ENCODE data around the gene SHISAL1. TPM values are rescaled to one million over a fixed set of nuclear protein-coding genes. Genes with fewer than 3 reads are reported as not detected.
A peak's percentile ranks its signal among the peaks of the same experiment; 100 is the strongest.

The SHISAL1 gene
- total RNA-seq, 2 experiments from 2014 or later, result not detected

DNA sequence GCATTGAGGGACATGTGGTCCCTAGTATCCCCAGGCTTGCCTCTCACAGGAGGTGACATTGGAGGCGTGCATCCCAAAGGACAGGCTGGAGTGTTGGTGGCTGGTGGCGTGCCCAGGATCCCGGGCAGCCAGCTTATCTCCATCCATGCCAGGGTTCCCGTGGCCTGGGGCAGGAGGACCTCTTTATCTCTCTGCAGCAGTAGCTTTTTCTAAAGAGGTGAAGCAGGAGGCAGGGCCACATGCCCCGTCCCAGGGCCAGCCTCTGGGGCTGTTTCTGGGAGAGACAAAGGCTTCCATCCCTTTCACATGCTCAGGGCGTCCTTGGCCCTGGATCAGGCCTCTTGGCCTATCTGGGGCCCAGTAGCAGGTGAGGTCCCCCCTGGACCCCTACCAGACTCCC lies 112.3 kb downstream of the SHISAL1 start:
- CTCF ChIA-PET, result no interaction called here

GRCh38 chr22:44199866-44200265 lies 112.9 kb downstream of the SHISAL1 start:
- peaks cover 74% of the 10 kb centered on the region for H3K36me3 Mint-ChIP-seq (ENCODE audit: low read depth)
- intact Hi-C loops (cut with DNase I, micrococcal nuclease), result no loop called here
- Histone ChIP-seq H3K36me3 (ENCODE audit: insufficient read depth, low read length) (peaks cover 63% of the 10 kb centered on the region), H3K9me3 (ENCODE audit: control insufficient read depth in 1 of 2, insufficient read depth in 1 of 2, low read length in 2 of 2) (no peaks in the 10 kb centered on the region), H3K4me1 (ENCODE audit: insufficient read depth, low read length) (peaks cover 17% of the 10 kb centered on the region), H3K27me3 (ENCODE audit: control insufficient read depth in 1 of 2, insufficient read depth in 2 of 2, low read length in 2 of 2) (no peaks in the 10 kb centered on the region), H3K27ac (ENCODE audit: low read depth in 1 of 2, low read length in 2 of 2) (no peak overlapping the region), H3K4me3 (ENCODE audit: low read length) (no peak overlapping the region)
- ATAC-seq (ENCODE audit: poor library complexity), result no peak
- H3K27me3 Mint-ChIP-seq, result no peaks in the 10 kb centered on the region
- H3K4me1 Mint-ChIP-seq (ENCODE audit: low read depth), result peaks cover 21% of the 10 kb centered on the region
- no peak for TF ChIP-seq CTCF (IDR thresholded peaks at IDR 0.05)
- no peak overlapping the region for H3K4me3 Mint-ChIP-seq
- H3K27ac Mint-ChIP-seq, result peak overlapping the region; percentile 24
- ChIA-PET CTCF (no interaction called here), POLR2A (no interaction called here)
- DNase-seq, result no peak
- no peaks in the 10 kb centered on the region for H3K9me3 Mint-ChIP-seq

More for the DNA sequence above, 112.3 kb downstream of the SHISAL1 start:
- ATAC-seq (ENCODE audit: poor library complexity) (no peak), DNase-seq (no peak)
- H3K27me3 ChIP-seq (ENCODE audit: control insufficient read depth in 1 of 2, insufficient read depth in 2 of 2, low read length in 2 of 2), result no peaks in the 10 kb centered on the region
- no peak for TF ChIP-seq CTCF (IDR thresholded peaks at IDR 0.05)
- H3K4me3 ChIP-seq (ENCODE audit: low read length), result no peak overlapping the region
- peaks cover 66% of the 10 kb centered on the region for H3K36me3 ChIP-seq (ENCODE audit: insufficient read depth, low read length)
- Mint-ChIP-seq H3K9me3 (no peaks in the 10 kb centered on the region), H3K4me3 (no peak overlapping the region), H3K4me1 (ENCODE audit: low read depth) (peaks cover 19% of the 10 kb centered on the region), H3K27me3 (no peaks in the 10 kb centered on the region), H3K27ac (no peak overlapping the region), H3K36me3 (ENCODE audit: low read depth) (peaks cover 71% of the 10 kb centered on the region)
- peaks cover 16% of the 10 kb centered on the region for H3K4me1 ChIP-seq (ENCODE audit: insufficient read depth, low read length)
- no peak overlapping the region for H3K27ac ChIP-seq (ENCODE audit: low read depth in 1 of 2, low read length in 2 of 2)
- intact Hi-C loops (cut with DNase I, micrococcal nuclease), result no loop called here
- H3K9me3 ChIP-seq (ENCODE audit: control insufficient read depth in 1 of 2, insufficient read depth in 1 of 2, low read length in 2 of 2), result no peaks in the 10 kb centered on the region
- POLR2A ChIA-PET, result no interaction called here

DNA sequence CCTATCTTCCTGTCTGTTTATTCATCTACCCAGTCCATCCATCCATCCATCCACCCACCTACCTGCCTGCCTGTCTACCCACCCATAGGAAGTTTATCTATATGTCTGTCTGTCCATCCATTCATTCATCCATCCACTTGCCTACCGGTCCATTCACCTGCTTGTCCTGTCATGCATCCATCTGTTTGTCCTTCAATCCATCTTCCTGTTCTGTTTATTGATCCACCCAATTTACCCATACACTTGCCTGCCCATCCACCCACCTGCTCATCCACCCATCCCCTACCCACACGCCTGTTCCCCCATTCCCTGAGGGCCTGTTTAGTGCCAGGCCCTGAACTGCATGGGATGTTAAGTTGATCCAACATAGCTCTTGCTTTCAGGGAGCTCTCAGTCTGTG lies 113.6 kb downstream of the SHISAL1 start:
- Mint-ChIP-seq H3K27ac (peak overlapping the region; percentile 24), H3K9me3 (no peaks in the 10 kb centered on the region), H3K4me1 (ENCODE audit: low read depth) (peaks cover 28% of the 10 kb centered on the region), H3K27me3 (no peaks in the 10 kb centered on the region), H3K4me3 (no peak overlapping the region), H3K36me3 (ENCODE audit: low read depth) (peaks cover 73% of the 10 kb centered on the region)
- POLR2A ChIA-PET, result no interaction called here
- TF ChIP-seq CTCF (IDR thresholded peaks at IDR 0.05), result no peak
- intact Hi-C loops (cut with DNase I, micrococcal nuclease), result no loop called here
- DNase-seq, result no peak
- Histone ChIP-seq H3K9me3 (ENCODE audit: control insufficient read depth in 1 of 2, insufficient read depth in 1 of 2, low read length in 2 of 2) (no peaks in the 10 kb centered on the region), H3K4me1 (ENCODE audit: insufficient read depth, low read length) (peaks cover 24% of the 10 kb centered on the region), H3K36me3 (ENCODE audit: insufficient read depth, low read length) (peaks cover 67% of the 10 kb centered on the region), H3K27ac (ENCODE audit: low read depth in 1 of 2, low read length in 2 of 2) (no peak overlapping the region), H3K4me3 (ENCODE audit: low read length) (no peak overlapping the region), H3K27me3 (ENCODE audit: control insufficient read depth in 1 of 2, insufficient read depth in 2 of 2, low read length in 2 of 2) (no peaks in the 10 kb centered on the region)
- CTCF ChIA-PET, result no interaction called here
- no peak for ATAC-seq (ENCODE audit: poor library complexity)
